ENCODE results near the gene SELENOP. TPM values are rescaled to one million over a fixed set of nuclear protein-coding genes. Genes with fewer than 3 reads are reported as not detected.
"Not testable (repeated sequence)": the region's sequence is repeated elsewhere in the genome, so short reads cannot be mapped to it uniquely, and the experiment has no call there.

Gene SELENOP
- total RNA-seq, 1 donor = 58.1 TPM

GRCh38 chr5:42852826-42853225 is 41.1 kb upstream of the SELENOP start:
- DNase-seq (ENCODE audit: low read depth) = no peak
- TF ChIP-seq CTCF (IDR thresholded peaks at IDR 0.05; ENCODE audit: insufficient read depth, low read length) = no peak
- H3K4me3 ChIP-seq (ENCODE audit: low read depth, low read length) = no peak overlapping the region

- no peak for DNase-seq (ENCODE audit: low read depth)
- no peak overlapping the region for H3K4me3 ChIP-seq (ENCODE audit: low read depth, low read length)
- no peak for TF ChIP-seq CTCF (IDR thresholded peaks at IDR 0.05; ENCODE audit: insufficient read depth, low read length)
These were observed 39.8 kb upstream of the SELENOP start for GRCh38 chr5:42851481-42851880.

- no peak for TF ChIP-seq CTCF (IDR thresholded peaks at IDR 0.05; ENCODE audit: insufficient read depth, low read length)
- no peak overlapping the region for H3K4me3 ChIP-seq (ENCODE audit: low read depth, low read length)
- no peak for DNase-seq (ENCODE audit: low read depth)
These were observed 36.9 kb upstream of the SELENOP start for GRCh38 chr5:42848545-42848944.

GRCh38 chr5:42844408-42844807 is 32.7 kb upstream of the SELENOP start:
- not testable (repeated sequence) for DNase-seq (ENCODE audit: low read depth); H3K4me3 ChIP-seq (ENCODE audit: low read depth, low read length)

GRCh38 chr5:42843675-42844292 is 32.1 kb upstream of the SELENOP start:
- H3K4me3 ChIP-seq (ENCODE audit: low read depth, low read length) = no peak overlapping the region
- DNase-seq (ENCODE audit: low read depth) = no peak
- TF ChIP-seq CTCF (IDR thresholded peaks at IDR 0.05; ENCODE audit: insufficient read depth, low read length) = no peak

GRCh38 chr5:42842921-42843641 is 31.4 kb upstream of the SELENOP start:
- no peak overlapping the region for H3K4me3 ChIP-seq (ENCODE audit: low read depth, low read length)
- no peak for TF ChIP-seq CTCF (IDR thresholded peaks at IDR 0.05; ENCODE audit: insufficient read depth, low read length)
- DNase-seq (ENCODE audit: low read depth) = peak; percentile 44

GRCh38 chr5:42840842-42841567 is 29.3 kb upstream of the SELENOP start:
- no peak overlapping the region for H3K4me3 ChIP-seq (ENCODE audit: low read depth, low read length)
- DNase-seq (ENCODE audit: low read depth) = no peak
- no peak for TF ChIP-seq CTCF (IDR thresholded peaks at IDR 0.05; ENCODE audit: insufficient read depth, low read length)

All from fibroblast of the aortic adventitia (primary cell).